K562 (cell line): Measurements from ENCODE around the gene GPAT3. TPM values are rescaled to one million over a fixed set of nuclear protein-coding genes. Genes with fewer than 3 reads are reported as not detected.

Experiments
- CBFA2T3 ChIP-seq: fragments of 450-650 bp; IDR thresholded peaks from 2 replicates; pipeline ENCODE4 v1.6.1; 2017
- CEBPG ChIP-seq, 3 experiments: fragments of 200-800 bp in 1 of 3; sonication (Bioruptor generic) in 1 of 3; sonication (generic) in 1 of 3; formaldehyde crosslinking in 1 of 3; IDR thresholded peaks in 2 of 3; conservative IDR thresholded peaks in 1 of 3; 2 replicates each; pipeline versions ENCODE4 v1.6.1 to v1.8.0; 2016 to 2022; ENCODE audit warnings: missing compliant biosample characterization in 2 of 3, missing genetic modification characterization in 2 of 3, mild to moderate bottlenecking in 1 of 3, missing genetic modification reagents in 1 of 3
- E2F6 ChIP-seq, 2 experiments: IDR thresholded peaks; 2 replicates each; pipeline ENCODE4 v1.6.1; 2011; ENCODE audit warnings: borderline replicate concordance in 1 of 2, control low read depth in 1 of 2, low read depth in 1 of 2, low read length in 1 of 2, mild to moderate bottlenecking in 1 of 2, mixed read lengths in 1 of 2, moderate library complexity in 1 of 2; ENCODE audit not compliant: insufficient read depth in 1 of 2, insufficient read length in 1 of 2, poor library complexity in 1 of 2, severe bottlenecking in 1 of 2; ENCODE audit errors: extremely low read depth in 1 of 2
- ESRRA ChIP-seq: fragments of 450-650 bp; IDR thresholded peaks from 2 replicates; pipeline ENCODE4 v1.6.1; 2014; ENCODE audit warnings: low read depth, mild to moderate bottlenecking, moderate library complexity, borderline replicate concordance
- FOXP1 ChIP-seq: sonication (generic); formaldehyde crosslinking; IDR thresholded peaks from 2 replicates; pipeline ENCODE4 v1.8.0; 2022; ENCODE audit warnings: mild to moderate bottlenecking, missing genetic modification reagents
- JUNB ChIP-seq: fragments of 450-650 bp; formaldehyde crosslinking; conservative IDR thresholded peaks from 2 replicates; pipeline ENCODE4 v1.4.0; 2020; ENCODE audit warnings: mild to moderate bottlenecking
- MEF2D ChIP-seq: conservative IDR thresholded peaks from 2 replicates; pipeline ENCODE4 v1.6.1; 2016; ENCODE audit warnings: low read depth, missing genetic modification characterization, missing compliant biosample characterization
- RBM15 ChIP-seq: fragments of 200-400 bp; formaldehyde crosslinking; IDR thresholded peaks from 2 replicates; pipeline ENCODE4 v1.6.1; 2018; ENCODE audit warnings: mild to moderate bottlenecking, low read length, moderate library complexity; ENCODE audit not compliant: insufficient read depth
- SREBF1 ChIP-seq: fragments of 150-350 bp; IDR thresholded peaks from 2 replicates; pipeline ENCODE4 v1.6.1; 2014; ENCODE audit warnings: antibody characterized with exemption, low read depth, low read length, borderline replicate concordance
- ZBTB7A ChIP-seq: IDR thresholded peaks from 2 replicates; pipeline ENCODE4 v1.6.1; 2011; ENCODE audit warnings: low read depth, mild to moderate bottlenecking, low read length, moderate library complexity, borderline replicate concordance; ENCODE audit not compliant: control insufficient read depth
- ZNF263 ChIP-seq: sonication (generic); formaldehyde crosslinking; IDR thresholded peaks from 2 replicates; pipeline ENCODE4 v1.8.0; 2022; ENCODE audit warnings: mild to moderate bottlenecking, missing genetic modification reagents, borderline replicate concordance
- ZNF316 ChIP-seq: fragments of 450-650 bp; IDR thresholded peaks from 2 replicates; pipeline ENCODE4 v1.6.1; 2016
- polyA plus RNA-seq, 8 experiments: library from polyadenylated mRNA; depleted of rRNA in 4 of 8; stranded (reverse) in 5 of 8; unstranded in 3 of 8; fragments of >200 nt; fragmentation: Nextera tagmentation in 2 of 8; fragmentation: Illumina TruSeq in 1 of 8; extraction: Ambion mirVana in 2 of 8; extraction: Trizol in 1 of 8; gene quantifications; 2 replicates each; pipeline versions ENCODE4 v1.2.1 to v1.2.3, GENCODE V29; 2011 to 2014; ENCODE audit warnings: inconsistent platforms in 1 of 8, missing spikeins in 1 of 8
- total RNA-seq, 7 experiments: library from RNA; depleted of rRNA in 6 of 7; stranded (reverse); fragments of >200 nt in 6 of 7; fragmentation: Illumina TruSeq in 2 of 7; extraction: Trizol in 2 of 7; gene quantifications; 2 replicates each; pipeline versions ENCODE4 v1.2.1 to v1.2.3, GENCODE V29; 2011 to 2021; ENCODE audit warnings: low replicate concordance in 1 of 7
- TF ChIP-seq, protein P1 (sequence below): sonication (generic); formaldehyde crosslinking; IDR thresholded peaks from 2 replicates; pipeline ENCODE4 v1.5.0; 2020; ENCODE audit warnings: missing genetic modification reagents
- TF ChIP-seq, protein P2 (sequence below): conservative IDR thresholded peaks from 2 replicates; pipeline ENCODE4 v1.6.1; 2011; ENCODE audit warnings: low read depth, mild to moderate bottlenecking, low read length; ENCODE audit not compliant: control insufficient read depth
- TF ChIP-seq, protein P3 (sequence below): fragments of 250-450 bp; sonication (Bioruptor Pico); IDR thresholded peaks from 2 replicates; pipeline ENCODE4 v1.8.0; 2021; ENCODE audit warnings: moderate library complexity, mild to moderate bottlenecking, inconsistent platforms
- TF ChIP-seq, protein P4 (sequence below): sonication (generic); formaldehyde crosslinking; IDR thresholded peaks from 2 replicates; pipeline ENCODE4 v1.8.1; 2023; ENCODE audit warnings: missing genetic modification reagents, mild to moderate bottlenecking, borderline replicate concordance
- TF ChIP-seq, protein P5 (sequence below): fragments of 450-650 bp; formaldehyde crosslinking; IDR thresholded peaks from 2 replicates; pipeline ENCODE4 v1.4.0; 2022; ENCODE audit warnings: missing genetic modification characterization

Gene GPAT3
- total and polyA plus RNA-seq, 9 of the 15 experiments (the other 6 are each of a cell fraction or from before 2014, with no cell fraction given): 4.1 to 16.1 (median 13.1) TPM

GRCh38 chr4:83585982-83586508, 50.1 kb downstream of the GPAT3 start (continued):
- TF ChIP-seq SREBF1 (no peak), FOXP1 (CRISPR knock-in tag) (no peak), CBFA2T3 (peak; percentile 50), E2F6 (IDR thresholded peaks at IDR 0.05; ENCODE audit: borderline replicate concordance in 1 of 2, extremely low read depth in 1 of 2, insufficient read depth in 1 of 2, insufficient read length in 1 of 2, low read depth in 1 of 2, low read length in 1 of 2, poor library complexity in 1 of 2, severe bottlenecking in 1 of 2) (no peak), MEF2D (no peak), RBM15 (no peak), CEBPG (CRISPR knock-in tag; IDR thresholded peaks at IDR 0.05) (no peak), CEBPG (tag; conservative IDR thresholded peaks at IDR 0.05 in 1 of 2, IDR thresholded peaks at IDR 0.05 in 1 of 2) (peak; percentile 71 to 75), ESRRA (no peak), JUNB (CRISPR knock-in tag) (no peak), ZBTB7A (peak; percentile 46; the same call in 1 of the 2 replicates), ZNF263 (CRISPR knock-in tag) (no peak), ZNF316 (peak; percentile 63)
- TF ChIP-seq, protein P1, sequence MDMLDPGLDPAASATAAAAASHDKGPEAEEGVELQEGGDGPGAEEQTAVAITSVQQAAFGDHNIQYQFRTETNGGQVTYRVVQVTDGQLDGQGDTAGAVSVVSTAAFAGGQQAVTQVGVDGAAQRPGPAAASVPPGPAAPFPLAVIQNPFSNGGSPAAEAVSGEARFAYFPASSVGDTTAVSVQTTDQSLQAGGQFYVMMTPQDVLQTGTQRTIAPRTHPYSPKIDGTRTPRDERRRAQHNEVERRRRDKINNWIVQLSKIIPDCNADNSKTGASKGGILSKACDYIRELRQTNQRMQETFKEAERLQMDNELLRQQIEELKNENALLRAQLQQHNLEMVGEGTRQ (CRISPR knock-in tag): no peak
- TF ChIP-seq, protein P2, sequence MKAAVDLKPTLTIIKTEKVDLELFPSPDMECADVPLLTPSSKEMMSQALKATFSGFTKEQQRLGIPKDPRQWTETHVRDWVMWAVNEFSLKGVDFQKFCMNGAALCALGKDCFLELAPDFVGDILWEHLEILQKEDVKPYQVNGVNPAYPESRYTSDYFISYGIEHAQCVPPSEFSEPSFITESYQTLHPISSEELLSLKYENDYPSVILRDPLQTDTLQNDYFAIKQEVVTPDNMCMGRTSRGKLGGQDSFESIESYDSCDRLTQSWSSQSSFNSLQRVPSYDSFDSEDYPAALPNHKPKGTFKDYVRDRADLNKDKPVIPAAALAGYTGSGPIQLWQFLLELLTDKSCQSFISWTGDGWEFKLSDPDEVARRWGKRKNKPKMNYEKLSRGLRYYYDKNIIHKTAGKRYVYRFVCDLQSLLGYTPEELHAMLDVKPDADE: no peak
- TF ChIP-seq, protein P3, sequence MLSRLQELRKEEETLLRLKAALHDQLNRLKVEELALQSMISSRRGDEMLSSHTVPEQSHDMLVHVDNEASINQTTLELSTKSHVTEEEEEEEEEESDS (CRISPR knock-in tag): no peak
- TF ChIP-seq, protein P4, sequence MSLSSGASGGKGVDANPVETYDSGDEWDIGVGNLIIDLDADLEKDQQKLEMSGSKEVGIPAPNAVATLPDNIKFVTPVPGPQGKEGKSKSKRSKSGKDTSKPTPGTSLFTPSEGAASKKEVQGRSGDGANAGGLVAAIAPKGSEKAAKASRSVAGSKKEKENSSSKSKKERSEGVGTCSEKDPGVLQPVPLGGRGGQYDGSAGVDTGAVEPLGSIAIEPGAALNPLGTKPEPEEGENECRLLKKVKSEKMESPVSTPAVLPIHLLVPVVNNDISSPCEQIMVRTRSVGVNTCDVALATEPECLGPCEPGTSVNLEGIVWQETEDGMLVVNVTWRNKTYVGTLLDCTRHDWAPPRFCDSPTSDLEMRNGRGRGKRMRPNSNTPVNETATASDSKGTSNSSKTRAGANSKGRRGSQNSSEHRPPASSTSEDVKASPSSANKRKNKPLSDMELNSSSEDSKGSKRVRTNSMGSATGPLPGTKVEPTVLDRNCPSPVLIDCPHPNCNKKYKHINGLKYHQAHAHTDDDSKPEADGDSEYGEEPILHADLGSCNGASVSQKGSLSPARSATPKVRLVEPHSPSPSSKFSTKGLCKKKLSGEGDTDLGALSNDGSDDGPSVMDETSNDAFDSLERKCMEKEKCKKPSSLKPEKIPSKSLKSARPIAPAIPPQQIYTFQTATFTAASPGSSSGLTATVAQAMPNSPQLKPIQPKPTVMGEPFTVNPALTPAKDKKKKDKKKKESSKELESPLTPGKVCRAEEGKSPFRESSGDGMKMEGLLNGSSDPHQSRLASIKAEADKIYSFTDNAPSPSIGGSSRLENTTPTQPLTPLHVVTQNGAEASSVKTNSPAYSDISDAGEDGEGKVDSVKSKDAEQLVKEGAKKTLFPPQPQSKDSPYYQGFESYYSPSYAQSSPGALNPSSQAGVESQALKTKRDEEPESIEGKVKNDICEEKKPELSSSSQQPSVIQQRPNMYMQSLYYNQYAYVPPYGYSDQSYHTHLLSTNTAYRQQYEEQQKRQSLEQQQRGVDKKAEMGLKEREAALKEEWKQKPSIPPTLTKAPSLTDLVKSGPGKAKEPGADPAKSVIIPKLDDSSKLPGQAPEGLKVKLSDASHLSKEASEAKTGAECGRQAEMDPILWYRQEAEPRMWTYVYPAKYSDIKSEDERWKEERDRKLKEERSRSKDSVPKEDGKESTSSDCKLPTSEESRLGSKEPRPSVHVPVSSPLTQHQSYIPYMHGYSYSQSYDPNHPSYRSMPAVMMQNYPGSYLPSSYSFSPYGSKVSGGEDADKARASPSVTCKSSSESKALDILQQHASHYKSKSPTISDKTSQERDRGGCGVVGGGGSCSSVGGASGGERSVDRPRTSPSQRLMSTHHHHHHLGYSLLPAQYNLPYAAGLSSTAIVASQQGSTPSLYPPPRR (CRISPR knock-in tag): no peak
- TF ChIP-seq, protein P5, sequence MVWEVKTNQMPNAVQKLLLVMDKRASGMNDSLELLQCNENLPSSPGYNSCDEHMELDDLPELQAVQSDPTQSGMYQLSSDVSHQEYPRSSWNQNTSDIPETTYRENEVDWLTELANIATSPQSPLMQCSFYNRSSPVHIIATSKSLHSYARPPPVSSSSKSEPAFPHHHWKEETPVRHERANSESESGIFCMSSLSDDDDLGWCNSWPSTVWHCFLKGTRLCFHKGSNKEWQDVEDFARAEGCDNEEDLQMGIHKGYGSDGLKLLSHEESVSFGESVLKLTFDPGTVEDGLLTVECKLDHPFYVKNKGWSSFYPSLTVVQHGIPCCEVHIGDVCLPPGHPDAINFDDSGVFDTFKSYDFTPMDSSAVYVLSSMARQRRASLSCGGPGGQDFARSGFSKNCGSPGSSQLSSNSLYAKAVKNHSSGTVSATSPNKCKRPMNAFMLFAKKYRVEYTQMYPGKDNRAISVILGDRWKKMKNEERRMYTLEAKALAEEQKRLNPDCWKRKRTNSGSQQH (CRISPR knock-in tag): no peak
